HepG2 (cell line): Measurements from ENCODE around the gene CDK5R1. TPM values are rescaled to one million over a fixed set of nuclear protein-coding genes. Genes with fewer than 3 reads are reported as not detected.

Source experiments
- ELF1 ChIP-seq: sonication (generic); formaldehyde crosslinking; IDR thresholded peaks from 2 replicates; pipeline ENCODE4 v1.4.0; 2020; ENCODE audit warnings: missing genetic modification reagents
- PRDM15 ChIP-seq: sonication (generic); formaldehyde crosslinking; IDR thresholded peaks from 2 replicates; pipeline ENCODE4 v1.4.0; 2020; ENCODE audit warnings: missing genetic modification reagents
- RAD21 ChIP-seq: fragments of 450-650 bp; formaldehyde crosslinking; IDR thresholded peaks from 2 replicates; pipeline ENCODE4 v1.5.0; 2020; ENCODE audit warnings: mild to moderate bottlenecking
- polyA plus RNA-seq, 8 experiments: library from polyadenylated mRNA; depleted of rRNA in 3 of 8; stranded (reverse) in 7 of 8; unstranded in 1 of 8; fragments of >200 nt; fragmentation: Illumina TruSeq in 4 of 8; extraction: Trizol in 4 of 8; gene quantifications; 2 replicates each; pipeline versions ENCODE4 v1.2.1 to v1.2.3, GENCODE V29; 2011 to 2016; ENCODE audit warnings: low read depth in 4 of 8, missing spikeins in 1 of 8, mixed read lengths in 1 of 8; ENCODE audit not compliant: insufficient read depth in 1 of 8
- total RNA-seq, 5 experiments: library from RNA; depleted of rRNA; stranded (reverse); fragments of >200 nt; fragmentation: Illumina TruSeq; extraction: Trizol; gene quantifications; 2 replicates each; pipeline ENCODE4 v1.2.3, GENCODE V29; 2016; ENCODE audit warnings: low read depth in 1 of 5
- TF ChIP-seq, protein P1 (sequence below): sonication (generic); formaldehyde crosslinking; IDR thresholded peaks from 2 replicates; pipeline ENCODE4 v1.9.0; 2021; ENCODE audit warnings: missing genetic modification reagents, borderline replicate concordance
- TF ChIP-seq, protein P2 (sequence below): sonication (generic); formaldehyde crosslinking; IDR thresholded peaks from 2 replicates; pipeline ENCODE4 v1.5.0; 2020; ENCODE audit warnings: missing genetic modification reagents

CDK5R1 gene
- total and polyA plus RNA-seq, 2 of the 13 experiments (the other 11 are each of a cell fraction or from before 2014, with no cell fraction given), result 1.1 to 3.9 TPM

- TF ChIP-seq, protein P1, sequence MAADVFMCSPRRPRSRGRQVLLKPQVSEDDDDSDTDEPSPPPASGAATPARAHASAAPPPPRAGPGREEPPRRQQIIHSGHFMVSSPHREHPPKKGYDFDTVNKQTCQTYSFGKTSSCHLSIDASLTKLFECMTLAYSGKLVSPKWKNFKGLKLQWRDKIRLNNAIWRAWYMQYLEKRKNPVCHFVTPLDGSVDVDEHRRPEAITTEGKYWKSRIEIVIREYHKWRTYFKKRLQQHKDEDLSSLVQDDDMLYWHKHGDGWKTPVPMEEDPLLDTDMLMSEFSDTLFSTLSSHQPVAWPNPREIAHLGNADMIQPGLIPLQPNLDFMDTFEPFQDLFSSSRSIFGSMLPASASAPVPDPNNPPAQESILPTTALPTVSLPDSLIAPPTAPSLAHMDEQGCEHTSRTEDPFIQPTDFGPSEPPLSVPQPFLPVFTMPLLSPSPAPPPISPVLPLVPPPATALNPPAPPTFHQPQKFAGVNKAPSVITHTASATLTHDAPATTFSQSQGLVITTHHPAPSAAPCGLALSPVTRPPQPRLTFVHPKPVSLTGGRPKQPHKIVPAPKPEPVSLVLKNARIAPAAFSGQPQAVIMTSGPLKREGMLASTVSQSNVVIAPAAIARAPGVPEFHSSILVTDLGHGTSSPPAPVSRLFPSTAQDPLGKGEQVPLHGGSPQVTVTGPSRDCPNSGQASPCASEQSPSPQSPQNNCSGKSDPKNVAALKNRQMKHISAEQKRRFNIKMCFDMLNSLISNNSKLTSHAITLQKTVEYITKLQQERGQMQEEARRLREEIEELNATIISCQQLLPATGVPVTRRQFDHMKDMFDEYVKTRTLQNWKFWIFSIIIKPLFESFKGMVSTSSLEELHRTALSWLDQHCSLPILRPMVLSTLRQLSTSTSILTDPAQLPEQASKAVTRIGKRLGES, result no peak
- TF ChIP-seq, protein P2, sequence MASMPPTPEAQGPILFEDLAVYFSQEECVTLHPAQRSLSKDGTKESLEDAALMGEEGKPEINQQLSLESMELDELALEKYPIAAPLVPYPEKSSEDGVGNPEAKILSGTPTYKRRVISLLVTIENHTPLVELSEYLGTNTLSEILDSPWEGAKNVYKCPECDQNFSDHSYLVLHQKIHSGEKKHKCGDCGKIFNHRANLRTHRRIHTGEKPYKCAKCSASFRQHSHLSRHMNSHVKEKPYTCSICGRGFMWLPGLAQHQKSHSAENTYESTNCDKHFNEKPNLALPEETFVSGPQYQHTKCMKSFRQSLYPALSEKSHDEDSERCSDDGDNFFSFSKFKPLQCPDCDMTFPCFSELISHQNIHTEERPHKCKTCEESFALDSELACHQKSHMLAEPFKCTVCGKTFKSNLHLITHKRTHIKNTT, result no peak
- TF ChIP-seq RAD21 (CRISPR knock-in tag), result no peak
- TF ChIP-seq ELF1 (CRISPR knock-in tag), result no peak
- TF ChIP-seq PRDM15 (CRISPR knock-in tag), result no peak
Observed at GRCh38 chr17:32467949-32468348, 18.8 kb upstream of the CDK5R1 start (continued).
